ENCODE data around the gene IDUA. TPM values are rescaled to one million over a fixed set of nuclear protein-coding genes. Genes with fewer than 3 reads are reported as not detected.

The IDUA gene
- total and polyA plus RNA-seq, 7 experiments from 2014 or later = 8.3 to 72.4 (median 62.9) TPM

DNA sequence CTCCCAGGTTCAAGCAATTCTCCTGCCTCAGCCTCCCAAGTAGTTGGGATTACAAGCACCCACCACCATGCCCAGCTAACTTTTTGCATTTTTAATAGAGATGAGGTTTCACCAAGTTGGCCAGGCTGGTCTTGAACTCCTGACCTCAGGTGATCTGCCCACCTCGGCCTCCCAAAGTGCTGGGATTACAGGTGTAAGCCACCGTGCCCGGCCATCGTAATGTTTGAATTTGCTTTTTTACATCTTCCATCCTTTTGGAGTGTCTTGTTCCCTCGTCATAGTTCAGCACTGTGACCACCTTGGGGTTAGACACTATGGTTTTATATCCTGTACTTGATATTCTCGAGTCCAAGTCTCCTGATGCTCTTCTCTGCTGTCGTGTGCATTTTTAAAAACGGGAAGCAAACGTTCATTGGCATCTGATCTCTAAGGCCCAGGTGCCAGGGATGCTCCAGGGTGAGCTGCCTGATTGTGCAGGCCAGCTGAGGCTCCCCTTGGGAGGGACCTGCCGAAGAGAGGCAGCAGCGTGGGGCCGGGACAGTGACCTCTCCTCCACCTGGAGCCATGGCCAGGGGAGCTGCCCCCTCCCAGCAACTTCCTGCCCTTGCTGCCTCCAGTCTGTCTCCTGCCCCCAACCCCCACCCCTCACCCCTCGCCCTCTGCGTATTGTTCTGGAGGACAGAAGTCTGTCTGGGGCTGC, 30.2 kb upstream of the IDUA start:
- peak overlapping the region in 2 of 9 donors; percentile 21 to 48 for H3K27ac Mint-ChIP-seq
- no peak overlapping the region for H3K27ac ChIP-seq (ENCODE audit: low read depth, low read length)
- H3K36me3 Mint-ChIP-seq = peaks cover 0 to 31% (median 3%) of the 10 kb centered on the region in 5 donors
- H3K4me1 Mint-ChIP-seq = no peaks in the 10 kb centered on the region
- ATAC-seq (no peak), DNase-seq (no peak)
- intact Hi-C loops (cut with micrococcal nuclease) = no loop called here
- no peaks in the 10 kb centered on the region for H3K4me1 ChIP-seq (ENCODE audit: control insufficient read depth in 2 of 2, insufficient read depth in 2 of 2, low read length in 2 of 2)
- ChIA-PET CTCF (interaction anchor here (0.5 kb wide), 1 partner anchor 214 kb away, joined by 3 read pairs; no protein-coding TSS in a partner anchor), POLR2A (no interaction called here)
- no peaks in the 10 kb centered on the region for H3K9me3 Mint-ChIP-seq
- no peak overlapping the region for H3K4me3 ChIP-seq (ENCODE audit: low read length)
- peaks cover 0 to 57% (median 0%) of the 10 kb centered on the region in 3 experiments for H3K36me3 ChIP-seq (ENCODE audit: control insufficient read depth in 2 of 3, insufficient read depth in 3 of 3, low read length in 3 of 3)
- no peaks in the 10 kb centered on the region for H3K27me3 Mint-ChIP-seq
- H3K9me3 ChIP-seq (ENCODE audit: control insufficient read depth in 2 of 3, low read length in 3 of 3) = no peaks in the 10 kb centered on the region
- no peaks in the 10 kb centered on the region for H3K27me3 ChIP-seq (ENCODE audit: control insufficient read depth in 2 of 2, insufficient read depth in 2 of 2, low read length in 2 of 2)
- H3K4me3 Mint-ChIP-seq = no peak overlapping the region

- no peak for ATAC-seq
- Histone ChIP-seq H3K27ac (ENCODE audit: low read depth, low read length) (no peak overlapping the region), H3K4me3 (ENCODE audit: low read length) (no peak overlapping the region), H3K4me1 (ENCODE audit: control insufficient read depth in 2 of 2, insufficient read depth in 2 of 2, low read length in 2 of 2) (no peaks in the 10 kb centered on the region), H3K27me3 (ENCODE audit: control insufficient read depth in 2 of 2, insufficient read depth in 2 of 2, low read length in 2 of 2) (no peaks in the 10 kb centered on the region), H3K9me3 (ENCODE audit: control insufficient read depth in 2 of 3, low read length in 3 of 3) (no peaks in the 10 kb centered on the region), H3K36me3 (ENCODE audit: control insufficient read depth in 2 of 3, insufficient read depth in 3 of 3, low read length in 3 of 3) (peaks cover 0 to 61% (median 0%) of the 10 kb centered on the region in 3 experiments)
- no peak for DNase-seq
- POLR2A ChIA-PET = no interaction called here
- Mint-ChIP-seq H3K27ac (no peak overlapping the region), H3K4me3 (no peak overlapping the region), H3K4me1 (no peaks in the 10 kb centered on the region), H3K9me3 (no peaks in the 10 kb centered on the region), H3K36me3 (peaks cover 0 to 29% (median 3%) of the 10 kb centered on the region in 5 donors), H3K27me3 (no peaks in the 10 kb centered on the region)
- CTCF ChIA-PET = interaction anchor here (0.5 kb wide), 1 partner anchor 214 kb away, joined by 3 read pairs; no protein-coding TSS in a partner anchor
- intact Hi-C loops (cut with micrococcal nuclease) = no loop called here
These were observed 29.6 kb upstream of the IDUA start for GRCh38 chr4:957231-957580.

DNA sequence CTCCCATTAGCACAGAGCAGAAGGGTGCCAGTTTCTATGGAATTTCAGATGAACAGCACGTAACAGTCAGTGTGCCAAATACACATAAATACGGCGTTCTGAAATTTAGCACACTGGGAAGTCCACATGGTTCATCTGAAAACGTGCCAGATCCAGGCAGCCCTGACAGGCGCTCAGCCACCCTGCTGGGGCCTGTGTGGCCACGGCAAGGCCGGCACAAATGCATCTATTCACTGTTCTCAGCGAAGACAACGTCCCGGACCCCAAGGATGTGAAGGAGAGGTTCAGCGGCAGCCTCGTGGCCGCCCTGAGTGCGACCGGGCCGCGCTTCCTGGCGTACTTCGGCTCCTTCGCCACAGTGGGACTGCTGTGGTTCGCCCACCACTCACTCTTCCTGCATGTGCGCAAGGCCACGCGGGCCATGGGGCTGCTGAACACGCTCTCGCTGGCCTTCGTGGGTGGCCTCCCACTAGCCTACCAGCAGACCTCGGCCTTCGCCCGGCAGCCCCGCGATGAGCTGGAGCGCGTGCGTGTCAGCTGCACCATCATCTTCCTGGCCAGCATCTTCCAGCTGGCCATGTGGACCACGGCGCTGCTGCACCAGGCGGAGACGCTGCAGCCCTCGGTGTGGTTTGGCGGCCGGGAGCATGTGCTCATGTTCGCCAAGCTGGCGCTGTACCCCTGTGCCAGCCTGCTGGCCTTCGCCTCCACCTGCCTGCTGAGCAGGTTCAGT, 29.1 kb upstream of the IDUA start:
- Histone ChIP-seq H3K27me3 (ENCODE audit: control insufficient read depth in 2 of 2, insufficient read depth in 2 of 2, low read length in 2 of 2) (no peaks in the 10 kb centered on the region), H3K36me3 (ENCODE audit: control insufficient read depth in 2 of 3, insufficient read depth in 3 of 3, low read length in 3 of 3) (peaks cover 0 to 64% (median 0%) of the 10 kb centered on the region in 3 experiments), H3K9me3 (ENCODE audit: control insufficient read depth in 2 of 3, low read length in 3 of 3) (no peaks in the 10 kb centered on the region), H3K4me1 (ENCODE audit: control insufficient read depth in 2 of 2, insufficient read depth in 2 of 2, low read length in 2 of 2) (no peaks in the 10 kb centered on the region), H3K27ac (ENCODE audit: low read depth, low read length) (no peak overlapping the region), H3K4me3 (ENCODE audit: low read length) (no peak overlapping the region)
- ATAC-seq (no peak), DNase-seq (no peak)
- Mint-ChIP-seq H3K27me3 (no peaks in the 10 kb centered on the region), H3K9me3 (no peaks in the 10 kb centered on the region), H3K27ac (peak overlapping the region in 1 of 9 donors; percentile 65), H3K4me1 (no peaks in the 10 kb centered on the region), H3K4me3 (no peak overlapping the region), H3K36me3 (peaks cover 0 to 24% (median 3%) of the 10 kb centered on the region in 5 donors)
- POLR2A ChIA-PET = no interaction called here
- CTCF ChIA-PET = interaction anchor here (0.5 kb wide), 1 partner anchor 215 kb away, joined by 3 read pairs; no protein-coding TSS in a partner anchor
- intact Hi-C loops (cut with micrococcal nuclease) = no loop called here

GRCh38 chr4:958314-958665, 28.6 kb upstream of the IDUA start:
- H3K27me3 Mint-ChIP-seq = no peaks in the 10 kb centered on the region
- intact Hi-C loops (cut with micrococcal nuclease) = no loop called here

DNA sequence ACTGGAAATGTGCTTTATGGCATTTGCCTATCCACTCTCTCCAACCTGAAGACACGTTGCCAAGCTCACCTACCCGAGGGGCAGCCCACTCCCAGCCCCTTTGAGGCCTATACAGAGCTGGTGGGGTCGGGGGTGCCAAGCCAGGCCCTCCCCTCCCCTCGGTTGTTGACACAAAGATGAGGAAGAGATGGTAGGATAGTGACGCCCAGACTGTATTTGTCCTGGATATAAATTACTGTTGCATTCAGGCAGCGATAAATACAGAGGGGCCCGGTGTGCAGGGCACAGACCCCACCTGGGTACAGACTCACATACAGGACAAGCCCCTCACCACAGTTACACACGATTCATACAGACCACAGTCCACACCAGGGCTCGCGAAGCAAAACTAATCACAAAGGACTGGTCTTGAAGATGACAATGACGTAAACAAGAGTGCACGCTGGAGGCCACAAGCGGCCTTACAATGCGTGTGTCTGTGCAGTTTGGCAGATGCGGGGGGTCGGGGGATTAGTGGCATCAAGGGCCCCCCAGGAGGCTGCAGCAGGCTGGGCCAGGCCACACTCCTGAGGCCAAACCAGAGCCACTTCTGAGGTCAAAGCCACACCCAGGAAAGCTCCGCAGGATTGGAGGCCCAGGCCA, 28.0 kb upstream of the IDUA start:
- peaks cover 0 to 20% (median 3%) of the 10 kb centered on the region in 5 donors for H3K36me3 Mint-ChIP-seq
- no peaks in the 10 kb centered on the region for H3K4me1 Mint-ChIP-seq
- DNase-seq (no peak), ATAC-seq (no peak)
- Histone ChIP-seq H3K9me3 (ENCODE audit: control insufficient read depth in 2 of 3, low read length in 3 of 3) (no peaks in the 10 kb centered on the region), H3K36me3 (ENCODE audit: control insufficient read depth in 2 of 3, insufficient read depth in 3 of 3, low read length in 3 of 3) (peaks cover 0 to 68% (median 0%) of the 10 kb centered on the region in 3 experiments), H3K4me1 (ENCODE audit: control insufficient read depth in 2 of 2, insufficient read depth in 2 of 2, low read length in 2 of 2) (no peaks in the 10 kb centered on the region), H3K27me3 (ENCODE audit: control insufficient read depth in 2 of 2, insufficient read depth in 2 of 2, low read length in 2 of 2) (no peaks in the 10 kb centered on the region), H3K27ac (ENCODE audit: low read depth, low read length) (no peak overlapping the region), H3K4me3 (ENCODE audit: low read length) (no peak overlapping the region)
- H3K27ac Mint-ChIP-seq = peak overlapping the region in 1 of 9 donors; percentile 53
- intact Hi-C loops (cut with micrococcal nuclease) = no loop called here
- CTCF ChIA-PET = no interaction called here
- POLR2A ChIA-PET = interaction anchor here (0.8 kb wide), 1 partner anchor 27 kb away, joined by 3 read pairs; the partner anchor contains the start of genes GAK and TMEM175
- no peaks in the 10 kb centered on the region for H3K9me3 Mint-ChIP-seq
- no peaks in the 10 kb centered on the region for H3K27me3 Mint-ChIP-seq
- no peak overlapping the region for H3K4me3 Mint-ChIP-seq

More at GRCh38 chr4:958314-958665, 28.6 kb upstream of the IDUA start:
- Histone ChIP-seq H3K27me3 (ENCODE audit: control insufficient read depth in 2 of 2, insufficient read depth in 2 of 2, low read length in 2 of 2) (no peaks in the 10 kb centered on the region), H3K4me1 (ENCODE audit: control insufficient read depth in 2 of 2, insufficient read depth in 2 of 2, low read length in 2 of 2) (no peaks in the 10 kb centered on the region), H3K9me3 (ENCODE audit: control insufficient read depth in 2 of 3, low read length in 3 of 3) (no peaks in the 10 kb centered on the region), H3K4me3 (ENCODE audit: low read length) (no peak overlapping the region), H3K36me3 (ENCODE audit: control insufficient read depth in 2 of 3, insufficient read depth in 3 of 3, low read length in 3 of 3) (peaks cover 0 to 64% (median 0%) of the 10 kb centered on the region in 3 experiments), H3K27ac (ENCODE audit: low read depth, low read length) (no peak overlapping the region)
- DNase-seq (no peak), ATAC-seq (no peak)
- Mint-ChIP-seq H3K4me1 (no peaks in the 10 kb centered on the region), H3K9me3 (no peaks in the 10 kb centered on the region), H3K4me3 (no peak overlapping the region), H3K27ac (no peak overlapping the region), H3K36me3 (peaks cover 0 to 23% (median 3%) of the 10 kb centered on the region in 5 donors)
- POLR2A ChIA-PET = no interaction called here
- CTCF ChIA-PET = no interaction called here

- DNase-seq (no peak), ATAC-seq (no peak)
- no peaks in the 10 kb centered on the region for H3K27me3 ChIP-seq (ENCODE audit: control insufficient read depth in 2 of 2, insufficient read depth in 2 of 2, low read length in 2 of 2)
- H3K9me3 ChIP-seq (ENCODE audit: control insufficient read depth in 2 of 3, low read length in 3 of 3) = no peaks in the 10 kb centered on the region
- Mint-ChIP-seq H3K4me1 (no peaks in the 10 kb centered on the region), H3K36me3 (peaks cover 0 to 14% (median 3%) of the 10 kb centered on the region in 5 donors), H3K9me3 (no peaks in the 10 kb centered on the region), H3K4me3 (no peak overlapping the region), H3K27ac (no peak overlapping the region), H3K27me3 (no peaks in the 10 kb centered on the region)
- H3K36me3 ChIP-seq (ENCODE audit: control insufficient read depth in 2 of 3, insufficient read depth in 3 of 3, low read length in 3 of 3) = peaks cover 0 to 70% (median 0%) of the 10 kb centered on the region in 3 experiments
- ChIA-PET POLR2A (interaction anchor here (0.8 kb wide), 1 partner anchor 27 kb away, joined by 3 read pairs; the partner anchor contains the start of genes GAK and TMEM175), CTCF (no interaction called here)
- no peak overlapping the region for H3K4me3 ChIP-seq (ENCODE audit: low read length)
- H3K27ac ChIP-seq (ENCODE audit: low read depth, low read length) = no peak overlapping the region
- H3K4me1 ChIP-seq (ENCODE audit: control insufficient read depth in 2 of 2, insufficient read depth in 2 of 2, low read length in 2 of 2) = no peaks in the 10 kb centered on the region
- intact Hi-C loops (cut with micrococcal nuclease) = no loop called here
These were observed 27.3 kb upstream of the IDUA start for GRCh38 chr4:959338-960139.

All from naive thymus-derived CD4-positive, alpha-beta T cell (primary cell).